Subcutaneous abdominal adipose tissue (tissue), 5 donors: Measurements from ENCODE around the gene KIAA1328.

ENCODE experiments used
- H3K27ac ChIP-seq: one replicate; pipeline ENCODE4 v1.7.0; 2013; ENCODE audit warnings: low read depth, mild to moderate bottlenecking, inconsistent platforms, low read length, moderate library complexity
- H3K27me3 ChIP-seq, 5 donors: one replicate each; pipeline ENCODE4 v1.7.0; 2013; ENCODE audit warnings: low read length in 5 of 5, inconsistent platforms in 1 of 5; ENCODE audit not compliant: control insufficient read depth in 5 of 5, insufficient read depth in 4 of 5
- H3K36me3 ChIP-seq, 5 donors: one replicate each; pipeline ENCODE4 v1.7.0; 2013; ENCODE audit warnings: low read length in 5 of 5; ENCODE audit not compliant: control insufficient read depth in 5 of 5, insufficient read depth in 5 of 5
- H3K4me1 ChIP-seq, 5 donors: one replicate each; pipeline ENCODE4 v1.7.0; 2013; ENCODE audit warnings: low read length in 5 of 5, mild to moderate bottlenecking in 3 of 5, moderate library complexity in 1 of 5; ENCODE audit not compliant: control insufficient read depth in 5 of 5, insufficient read depth in 5 of 5
- H3K4me3 ChIP-seq, 5 donors: one replicate each; pipeline ENCODE4 v1.7.0; 2013; ENCODE audit warnings: low read length in 5 of 5, low read depth in 1 of 5
- H3K9ac ChIP-seq, 5 donors: one replicate each; pipeline ENCODE4 v1.7.0; 2013; ENCODE audit warnings: low read length in 5 of 5, mild to moderate bottlenecking in 4 of 5, moderate library complexity in 3 of 5
- H3K9me3 ChIP-seq, 5 donors: one replicate each; pipeline ENCODE4 v1.7.0; 2013; ENCODE audit warnings: low read length in 5 of 5; ENCODE audit not compliant: control insufficient read depth in 5 of 5
- donor health status: healthy.
- donor health status: healthy.
- donor health status: healthy.
- donor health status: healthy.
- donor health status: healthy.

The KIAA1328 gene

GRCh38 chr18:37259711-37260110 is 430.8 kb downstream of the KIAA1328 start:
- peaks cover 0 to under 1% (median 0%) of the 10 kb centered on the region in 5 donors for H3K4me1 ChIP-seq
- no peaks in the 10 kb centered on the region for H3K9me3 ChIP-seq
- no peaks in the 10 kb centered on the region for H3K36me3 ChIP-seq
- H3K4me3 ChIP-seq = no peak overlapping the region
- H3K9ac ChIP-seq = no peak overlapping the region
- no peak overlapping the region for H3K27ac ChIP-seq
- H3K27me3 ChIP-seq = peaks cover 14 to 44% (median 27%) of the 10 kb centered on the region in 5 donors

- Histone ChIP-seq H3K9ac (no peak overlapping the region), H3K36me3 (no peaks in the 10 kb centered on the region), H3K4me3 (no peak overlapping the region), H3K27me3 (peaks cover 6 to 39% (median 28%) of the 10 kb centered on the region in 5 donors), H3K27ac (no peak overlapping the region), H3K9me3 (no peaks in the 10 kb centered on the region), H3K4me1 (no peaks in the 10 kb centered on the region)
These were observed 431.6 kb downstream of the KIAA1328 start for GRCh38 chr18:37260367-37261093.

DNA sequence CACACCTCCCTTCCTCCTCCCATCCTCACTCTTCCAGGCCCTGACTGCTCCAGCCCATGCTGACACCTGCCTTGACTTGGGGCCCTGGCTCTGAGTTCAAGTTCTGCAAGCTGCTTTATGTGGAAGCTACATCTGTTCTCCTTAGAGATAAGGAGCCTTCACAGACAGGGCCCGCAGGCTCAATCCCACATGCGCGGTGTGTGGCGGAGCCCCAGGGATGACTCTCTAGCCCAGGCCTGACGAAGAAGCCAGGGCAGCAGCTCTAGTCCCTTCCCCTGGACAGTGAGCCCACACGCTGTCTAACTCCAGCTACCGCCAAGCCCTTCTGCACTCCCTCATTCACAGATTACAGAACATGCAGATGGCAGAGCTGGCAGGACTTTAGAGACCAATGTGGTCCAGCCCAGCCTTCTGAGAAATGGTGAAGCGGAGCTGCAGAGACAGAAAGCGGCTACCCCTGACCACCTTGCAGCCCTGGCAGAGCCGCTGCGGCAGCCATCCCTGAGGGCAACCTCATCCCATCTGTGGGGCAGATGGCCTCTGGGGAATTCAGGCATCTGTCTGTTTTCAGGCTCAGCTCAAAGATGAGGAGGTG is 432.4 kb downstream of the KIAA1328 start:
- Histone ChIP-seq H3K36me3 (no peaks in the 10 kb centered on the region), H3K27me3 (peaks cover 3 to 41% (median 29%) of the 10 kb centered on the region in 5 donors), H3K4me3 (no peak overlapping the region), H3K9ac (no peak overlapping the region), H3K4me1 (no peaks in the 10 kb centered on the region), H3K9me3 (no peaks in the 10 kb centered on the region), H3K27ac (no peak overlapping the region)

- H3K9me3 ChIP-seq = no peaks in the 10 kb centered on the region
- H3K4me1 ChIP-seq = no peaks in the 10 kb centered on the region
- H3K27me3 ChIP-seq = peaks cover 3 to 46% (median 31%) of the 10 kb centered on the region in 5 donors
- no peak overlapping the region for H3K4me3 ChIP-seq
- H3K9ac ChIP-seq = no peak overlapping the region
- H3K27ac ChIP-seq = no peak overlapping the region
- H3K36me3 ChIP-seq = no peaks in the 10 kb centered on the region
These were observed 433.1 kb downstream of the KIAA1328 start for GRCh38 chr18:37261988-37262387.

DNA sequence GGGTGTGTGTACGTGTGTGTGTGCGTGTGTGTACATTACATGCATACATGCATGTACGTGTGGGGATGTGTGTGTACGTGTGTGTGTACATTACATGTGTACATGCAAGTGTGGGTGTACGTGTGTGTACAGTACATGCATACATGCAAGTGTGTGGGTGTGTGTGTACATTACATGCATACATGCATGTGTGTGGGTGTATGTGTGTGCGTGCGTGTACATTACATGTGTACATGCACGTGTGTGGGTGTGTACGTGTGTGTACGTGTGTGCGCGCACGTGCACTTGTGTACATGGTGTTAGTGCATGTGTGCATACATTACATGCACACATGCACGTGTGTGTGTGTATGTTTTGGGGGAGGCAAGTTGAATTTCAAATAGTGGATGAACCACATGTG is 436.0 kb downstream of the KIAA1328 start:
- Histone ChIP-seq H3K36me3 (no peaks in the 10 kb centered on the region), H3K27me3 (peaks cover 0 to 35% (median 16%) of the 10 kb centered on the region in 5 donors), H3K27ac (no peak overlapping the region), H3K9me3 (no peaks in the 10 kb centered on the region), H3K9ac (no peak overlapping the region), H3K4me3 (no peak overlapping the region), H3K4me1 (no peaks in the 10 kb centered on the region)

DNA sequence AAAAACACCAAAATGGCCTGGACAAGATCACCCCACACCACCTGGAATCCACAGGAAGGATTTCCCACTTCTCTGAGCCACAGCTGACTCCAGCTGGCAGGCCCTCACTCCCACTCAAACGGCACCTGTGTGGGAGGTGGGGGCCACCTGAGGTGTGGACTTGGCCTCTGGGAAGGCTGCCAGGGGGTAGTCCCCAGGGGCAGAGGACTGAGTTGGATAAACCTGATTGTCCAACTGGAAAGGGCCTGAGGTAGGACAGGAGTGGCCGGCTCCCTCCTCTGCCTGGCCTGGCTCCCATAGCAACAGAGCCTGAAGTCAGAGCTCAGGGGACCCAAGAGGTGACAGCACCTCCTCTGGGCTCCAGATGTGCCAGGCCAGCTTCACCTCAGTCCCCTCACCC is 436.5 kb downstream of the KIAA1328 start:
- H3K27me3 ChIP-seq = peaks cover 0 to 35% (median 16%) of the 10 kb centered on the region in 5 donors
- no peak overlapping the region for H3K9ac ChIP-seq
- H3K4me1 ChIP-seq = no peaks in the 10 kb centered on the region
- H3K27ac ChIP-seq = no peak overlapping the region
- H3K4me3 ChIP-seq = no peak overlapping the region
- no peaks in the 10 kb centered on the region for H3K36me3 ChIP-seq
- no peaks in the 10 kb centered on the region for H3K9me3 ChIP-seq

GRCh38 chr18:37266290-37266689 is 437.4 kb downstream of the KIAA1328 start:
- Histone ChIP-seq H3K4me3 (no peak overlapping the region), H3K27me3 (peaks cover 0 to 35% (median 15%) of the 10 kb centered on the region in 5 donors), H3K4me1 (no peaks in the 10 kb centered on the region), H3K36me3 (no peaks in the 10 kb centered on the region), H3K9ac (no peak overlapping the region), H3K27ac (no peak overlapping the region), H3K9me3 (no peaks in the 10 kb centered on the region)

DNA sequence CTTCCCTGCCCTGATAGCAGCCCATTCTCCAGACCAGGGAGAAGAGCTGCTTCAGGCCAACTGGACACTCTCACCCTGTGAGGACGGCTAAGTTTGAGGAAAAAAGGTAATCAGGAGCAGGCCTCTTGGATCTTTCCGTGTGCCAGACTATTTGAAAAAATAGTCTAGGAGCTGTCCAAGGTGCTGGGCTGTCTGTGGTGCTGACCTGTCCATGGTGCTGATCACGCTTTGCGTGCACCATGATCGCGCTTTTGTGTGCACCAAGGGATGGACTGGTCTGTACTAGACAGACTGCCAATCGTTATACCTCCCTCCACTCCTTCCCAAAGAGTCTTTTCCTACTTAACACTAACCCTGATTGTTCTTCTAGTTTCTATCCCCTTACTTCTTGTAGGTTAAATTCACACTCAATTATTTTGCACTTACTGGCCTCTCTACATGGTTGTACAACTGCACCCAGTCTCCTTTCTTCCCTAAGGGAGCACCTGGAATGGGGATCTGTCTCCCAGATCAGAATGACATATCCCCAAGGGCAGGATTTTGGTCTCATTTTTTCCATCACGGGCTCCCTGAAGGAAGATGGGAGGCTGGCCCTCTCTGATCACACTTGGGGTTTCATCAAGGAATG is 441.2 kb downstream of the KIAA1328 start:
- no peaks in the 10 kb centered on the region for H3K36me3 ChIP-seq
- no peak overlapping the region for H3K4me3 ChIP-seq
- peaks cover 13 to 40% (median 35%) of the 10 kb centered on the region in 5 donors for H3K27me3 ChIP-seq
- no peak overlapping the region for H3K27ac ChIP-seq
- H3K4me1 ChIP-seq = no peaks in the 10 kb centered on the region
- H3K9ac ChIP-seq = no peak overlapping the region
- H3K9me3 ChIP-seq = no peaks in the 10 kb centered on the region

DNA sequence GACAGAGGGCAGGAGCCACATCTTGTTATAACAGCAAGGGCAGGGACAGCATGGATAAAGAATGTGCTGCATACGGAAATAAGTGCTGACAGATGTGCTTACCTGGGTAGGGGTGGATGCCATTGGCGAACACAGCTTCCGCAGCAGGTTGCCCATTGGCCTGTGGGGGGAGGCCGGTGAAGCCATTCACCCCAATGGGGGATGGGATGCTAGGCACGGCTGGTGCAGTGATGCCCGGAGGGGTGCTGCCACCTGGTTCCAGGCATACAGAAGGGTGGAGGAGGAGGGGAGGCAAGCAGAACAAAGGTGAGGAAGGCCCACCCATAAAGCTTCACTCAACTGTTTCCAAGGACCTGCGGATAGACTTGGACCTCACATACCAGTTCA is 441.7 kb downstream of the KIAA1328 start:
- H3K4me3 ChIP-seq = no peak overlapping the region
- peaks cover 14 to 40% (median 37%) of the 10 kb centered on the region in 5 donors for H3K27me3 ChIP-seq
- no peak overlapping the region for H3K27ac ChIP-seq
- H3K36me3 ChIP-seq = no peaks in the 10 kb centered on the region
- H3K4me1 ChIP-seq = no peaks in the 10 kb centered on the region
- H3K9me3 ChIP-seq = no peaks in the 10 kb centered on the region
- no peak overlapping the region for H3K9ac ChIP-seq

- no peaks in the 10 kb centered on the region for H3K9me3 ChIP-seq
- H3K27me3 ChIP-seq = peaks cover 17 to 42% (median 33%) of the 10 kb centered on the region in 5 donors
- no peaks in the 10 kb centered on the region for H3K36me3 ChIP-seq
- H3K27ac ChIP-seq = no peak overlapping the region
- no peak overlapping the region for H3K4me3 ChIP-seq
- H3K4me1 ChIP-seq = no peaks in the 10 kb centered on the region
- H3K9ac ChIP-seq = no peak overlapping the region
These were observed 443.3 kb downstream of the KIAA1328 start for GRCh38 chr18:37272226-37272625.
